WTC11 (cell line): Measurements from ENCODE around the gene VEGFA. TPM values are rescaled to one million over a fixed set of nuclear protein-coding genes. Genes with fewer than 3 reads are reported as not detected.

Experiments used
- ATAC-seq: fragments of 200-7000 bp; cut with Tn5 transposase; 2 replicates; pipeline ENCODE4 v1.10.0; 2021; ENCODE audit warnings: mild to moderate bottlenecking, moderate library complexity
- CTCF ChIA-PET: fragments of 300-600 bp; sonication (Branson Sonifier 250); formaldehyde crosslinking; loops from one replicate; lab custom pipeline; 2021; ENCODE audit warnings: antibody characterized with exemption; lab: Charles Lee
- POLR2A ChIA-PET: fragments of 350-600 bp; sonication (Branson Sonifier 250); formaldehyde crosslinking; loops from one replicate; lab custom pipeline; 2021; ENCODE audit warnings: antibody characterized with exemption; lab: Charles Lee
- DNase-seq: peaks from one replicate; pipeline ENCODE4 v3.0.0; 2021; ENCODE audit warnings: low spot score
- H3K27ac Mint-ChIP-seq: 2 replicates; pipeline ENCODE4 v1.8.0; 2021; ENCODE audit warnings: mixed read lengths
- H3K27me3 Mint-ChIP-seq: 2 replicates; pipeline ENCODE4 v1.8.0; 2021; ENCODE audit warnings: low read depth, mild to moderate bottlenecking, moderate library complexity, mixed read lengths
- H3K36me3 Mint-ChIP-seq: 2 replicates; pipeline ENCODE4 v1.8.0; 2021; ENCODE audit warnings: mixed read lengths
- H3K4me1 Mint-ChIP-seq: 2 replicates; pipeline ENCODE4 v1.8.0; 2022; ENCODE audit warnings: mixed read lengths
- H3K4me3 Mint-ChIP-seq: 2 replicates; pipeline ENCODE4 v1.8.0; 2021; ENCODE audit warnings: mild to moderate bottlenecking, moderate library complexity, mixed read lengths
- H3K9me3 Mint-ChIP-seq: 2 replicates; pipeline ENCODE4 v1.8.0; 2021; ENCODE audit warnings: mixed read lengths
- AFF4 ChIP-seq: sonication (generic); formaldehyde crosslinking; IDR thresholded peaks from 2 replicates; pipeline ENCODE4 v1.8.1; 2023; ENCODE audit warnings: mild to moderate bottlenecking, missing genetic modification reagents, borderline replicate concordance
- EMX1 ChIP-seq: fragments of 250-450 bp; sonication (Bioruptor Pico); IDR thresholded peaks from 2 replicates; pipeline ENCODE4 v1.8.0; 2021; ENCODE audit warnings: mild to moderate bottlenecking
- GABPB1 ChIP-seq: sonication (generic); formaldehyde crosslinking; IDR thresholded peaks from 2 replicates; pipeline ENCODE4 v1.8.1; 2023; ENCODE audit warnings: mild to moderate bottlenecking, missing genetic modification reagents
- NR1H2 ChIP-seq: sonication (generic); formaldehyde crosslinking; IDR thresholded peaks from 2 replicates; pipeline ENCODE4 v1.9.0; 2021; ENCODE audit warnings: mild to moderate bottlenecking, moderate library complexity, missing genetic modification reagents
- PREB ChIP-seq: sonication (generic); formaldehyde crosslinking; IDR thresholded peaks from 2 replicates; pipeline ENCODE4 v1.8.1; 2022; ENCODE audit warnings: mild to moderate bottlenecking, missing genetic modification reagents, moderate library complexity, borderline replicate concordance
- SMAD3 ChIP-seq: sonication (generic); formaldehyde crosslinking; IDR thresholded peaks from 2 replicates; pipeline ENCODE4 v1.8.0; 2022; ENCODE audit warnings: missing genetic modification reagents, mild to moderate bottlenecking, borderline replicate concordance
- SP1 ChIP-seq: sonication (generic); formaldehyde crosslinking; conservative IDR thresholded peaks from 2 replicates; pipeline ENCODE4 v1.8.1; 2022; ENCODE audit warnings: missing genetic modification reagents
- TCF7 ChIP-seq: sonication (generic); formaldehyde crosslinking; IDR thresholded peaks from 2 replicates; pipeline ENCODE4 v1.8.0; 2022; ENCODE audit warnings: mild to moderate bottlenecking, low read depth, missing genetic modification reagents, moderate library complexity
- ZBTB21 ChIP-seq: sonication (generic); formaldehyde crosslinking; IDR thresholded peaks from 2 replicates; pipeline ENCODE4 v1.8.1; 2023; ENCODE audit warnings: mild to moderate bottlenecking, missing genetic modification reagents, borderline replicate concordance
- ZNF232 ChIP-seq: sonication (generic); formaldehyde crosslinking; IDR thresholded peaks from 2 replicates; pipeline ENCODE4 v1.8.0; 2022; ENCODE audit warnings: mild to moderate bottlenecking, missing genetic modification reagents
- ZNF317 ChIP-seq: sonication (generic); formaldehyde crosslinking; IDR thresholded peaks from 2 replicates; pipeline ENCODE4 v1.8.1; 2023; ENCODE audit warnings: low read depth, mild to moderate bottlenecking, moderate library complexity, missing genetic modification reagents, borderline replicate concordance
- total RNA-seq: library from RNA; stranded (reverse); gene quantifications from 3 replicates; pipeline ENCODE4 v1.2.3, GENCODE V29; 2021
- TF ChIP-seq, protein P1 (sequence below): sonication (generic); formaldehyde crosslinking; IDR thresholded peaks from 2 replicates; pipeline ENCODE4 v1.8.0; 2022; ENCODE audit warnings: mild to moderate bottlenecking, missing genetic modification reagents
- TF ChIP-seq, protein P2 (sequence below): sonication (generic); formaldehyde crosslinking; IDR thresholded peaks from 2 replicates; pipeline ENCODE4 v1.8.0; 2023; ENCODE audit warnings: missing genetic modification reagents, mild to moderate bottlenecking, borderline replicate concordance

The VEGFA gene
- total RNA-seq, 1 experiment from 2014 or later: 43.8 TPM

- CTCF ChIA-PET: interaction anchor here (1.0 kb wide), 1 partner anchor 175 kb away, joined by 3 read pairs; no protein-coding TSS in a partner anchor
- H3K4me1 Mint-ChIP-seq: peaks cover 33% of the 10 kb centered on the region
- TF ChIP-seq SMAD3 (no peak), ZBTB21 (CRISPR knock-in tag) (no peak), ZNF317 (no peak), ZNF232 (no peak), TCF7 (CRISPR knock-in tag) (no peak), NR1H2 (no peak), PREB (CRISPR knock-in tag) (no peak), SP1 (no peak)
- TF ChIP-seq, protein P1, sequence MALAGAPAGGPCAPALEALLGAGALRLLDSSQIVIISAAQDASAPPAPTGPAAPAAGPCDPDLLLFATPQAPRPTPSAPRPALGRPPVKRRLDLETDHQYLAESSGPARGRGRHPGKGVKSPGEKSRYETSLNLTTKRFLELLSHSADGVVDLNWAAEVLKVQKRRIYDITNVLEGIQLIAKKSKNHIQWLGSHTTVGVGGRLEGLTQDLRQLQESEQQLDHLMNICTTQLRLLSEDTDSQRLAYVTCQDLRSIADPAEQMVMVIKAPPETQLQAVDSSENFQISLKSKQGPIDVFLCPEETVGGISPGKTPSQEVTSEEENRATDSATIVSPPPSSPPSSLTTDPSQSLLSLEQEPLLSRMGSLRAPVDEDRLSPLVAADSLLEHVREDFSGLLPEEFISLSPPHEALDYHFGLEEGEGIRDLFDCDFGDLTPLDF (CRISPR knock-in tag): no peak
- TF ChIP-seq, protein P2, sequence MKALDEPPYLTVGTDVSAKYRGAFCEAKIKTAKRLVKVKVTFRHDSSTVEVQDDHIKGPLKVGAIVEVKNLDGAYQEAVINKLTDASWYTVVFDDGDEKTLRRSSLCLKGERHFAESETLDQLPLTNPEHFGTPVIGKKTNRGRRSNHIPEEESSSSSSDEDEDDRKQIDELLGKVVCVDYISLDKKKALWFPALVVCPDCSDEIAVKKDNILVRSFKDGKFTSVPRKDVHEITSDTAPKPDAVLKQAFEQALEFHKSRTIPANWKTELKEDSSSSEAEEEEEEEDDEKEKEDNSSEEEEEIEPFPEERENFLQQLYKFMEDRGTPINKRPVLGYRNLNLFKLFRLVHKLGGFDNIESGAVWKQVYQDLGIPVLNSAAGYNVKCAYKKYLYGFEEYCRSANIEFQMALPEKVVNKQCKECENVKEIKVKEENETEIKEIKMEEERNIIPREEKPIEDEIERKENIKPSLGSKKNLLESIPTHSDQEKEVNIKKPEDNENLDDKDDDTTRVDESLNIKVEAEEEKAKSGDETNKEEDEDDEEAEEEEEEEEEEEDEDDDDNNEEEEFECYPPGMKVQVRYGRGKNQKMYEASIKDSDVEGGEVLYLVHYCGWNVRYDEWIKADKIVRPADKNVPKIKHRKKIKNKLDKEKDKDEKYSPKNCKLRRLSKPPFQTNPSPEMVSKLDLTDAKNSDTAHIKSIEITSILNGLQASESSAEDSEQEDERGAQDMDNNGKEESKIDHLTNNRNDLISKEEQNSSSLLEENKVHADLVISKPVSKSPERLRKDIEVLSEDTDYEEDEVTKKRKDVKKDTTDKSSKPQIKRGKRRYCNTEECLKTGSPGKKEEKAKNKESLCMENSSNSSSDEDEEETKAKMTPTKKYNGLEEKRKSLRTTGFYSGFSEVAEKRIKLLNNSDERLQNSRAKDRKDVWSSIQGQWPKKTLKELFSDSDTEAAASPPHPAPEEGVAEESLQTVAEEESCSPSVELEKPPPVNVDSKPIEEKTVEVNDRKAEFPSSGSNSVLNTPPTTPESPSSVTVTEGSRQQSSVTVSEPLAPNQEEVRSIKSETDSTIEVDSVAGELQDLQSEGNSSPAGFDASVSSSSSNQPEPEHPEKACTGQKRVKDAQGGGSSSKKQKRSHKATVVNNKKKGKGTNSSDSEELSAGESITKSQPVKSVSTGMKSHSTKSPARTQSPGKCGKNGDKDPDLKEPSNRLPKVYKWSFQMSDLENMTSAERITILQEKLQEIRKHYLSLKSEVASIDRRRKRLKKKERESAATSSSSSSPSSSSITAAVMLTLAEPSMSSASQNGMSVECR: no peak
- TF ChIP-seq, all 79 proteins: peak for 0
- Mint-ChIP-seq H3K27ac (no peak overlapping the region), H3K27me3 (no peaks in the 10 kb centered on the region), H3K9me3 (no peaks in the 10 kb centered on the region), H3K4me3 (no peak overlapping the region), H3K36me3 (peaks cover 35% of the 10 kb centered on the region)
- POLR2A ChIA-PET: no interaction called here
- peak; percentile 4 for DNase-seq
- ATAC-seq: no peak
These were observed 6.2 kb downstream of the VEGFA start for GRCh38 chr6:43776115-43776798.

GRCh38 chr6:43776799-43777776 lies 7.1 kb downstream of the VEGFA start:
- DNase-seq: no peak
- CTCF ChIA-PET: interaction anchor here (0.6 to 1.0 kb wide), 3 partner anchors 174 to 225 kb away, joined by 3 to 4 read pairs (median 4); no protein-coding TSS in a partner anchor
- no peak overlapping the region for H3K4me3 Mint-ChIP-seq
- TF ChIP-seq PREB (CRISPR knock-in tag) (no peak), EMX1 (CRISPR knock-in tag) (no peak), AFF4 (no peak), GABPB1 (CRISPR knock-in tag) (0 out of 2 replicates have a peak, but pooled peaks have one; percentile 15)
- peaks cover 42% of the 10 kb centered on the region for H3K36me3 Mint-ChIP-seq
- no peak for ATAC-seq
- POLR2A ChIA-PET: no interaction called here
- H3K4me1 Mint-ChIP-seq: peaks cover 33% of the 10 kb centered on the region
- no peaks in the 10 kb centered on the region for H3K9me3 Mint-ChIP-seq
- peak overlapping the region; percentile 63; the same call in 1 of the 2 replicates for H3K27ac Mint-ChIP-seq
- no peaks in the 10 kb centered on the region for H3K27me3 Mint-ChIP-seq
